ENCODE measurements around the gene FILIP1L. TPM values are rescaled to one million over a fixed set of nuclear protein-coding genes. Genes with fewer than 3 reads are reported as not detected.
A peak's percentile ranks its signal among the peaks of the same experiment; 100 is the strongest.

Gene FILIP1L
- total and polyA plus RNA-seq, 2 of the 13 experiments (the other 11 are each of a cell fraction or from before 2014, with no cell fraction given), result 8.1 to 187 TPM

- TF ChIP-seq PLSCR1 (CRISPR knock-in tag; IDR thresholded peaks at IDR 0.05; ENCODE audit: borderline replicate concordance) (no peak), PHF20 (CRISPR knock-in tag; IDR thresholded peaks at IDR 0.05) (no peak), HOMEZ (CRISPR knock-in tag; IDR thresholded peaks at IDR 0.05; ENCODE audit: low read depth) (peak; percentile 38; the same call in 1 of the 2 replicates), ATF7-NPFF (CRISPR knock-in tag; IDR thresholded peaks at IDR 0.05; ENCODE audit: low read depth) (no peak), ARID5B (CRISPR knock-in tag; IDR thresholded peaks at IDR 0.05) (peak; percentile 31; the same call in 1 of the 2 replicates), NR2F2 (IDR thresholded peaks at IDR 0.05; ENCODE audit: borderline replicate concordance, low read depth) (no peak), FOXO4 (CRISPR knock-in tag; conservative IDR thresholded peaks at IDR 0.05) (no peak), HOXA3 (CRISPR knock-in tag; IDR thresholded peaks at IDR 0.05) (no peak), ZIK1 (CRISPR knock-in tag; IDR thresholded peaks at IDR 0.05; ENCODE audit: borderline replicate concordance, low read depth) (no peak), XRCC5 (optimal IDR thresholded peaks at IDR 0.05; ENCODE audit: low read length) (no peak), PPARG (CRISPR knock-in tag; conservative IDR thresholded peaks at IDR 0.05) (peak; percentile 32; the same call in 1 of the 2 replicates), ZNF704 (CRISPR knock-in tag; IDR thresholded peaks at IDR 0.05; ENCODE audit: borderline replicate concordance) (no peak), ZNF781 (CRISPR knock-in tag; IDR thresholded peaks at IDR 0.05; ENCODE audit: borderline replicate concordance, not compliant biosample characterization) (no peak), ZMYM4 (CRISPR knock-in tag; IDR thresholded peaks at IDR 0.05) (0 out of 2 replicates have a peak, but pooled peaks have one; percentile 16), KDM6A (CRISPR knock-in tag; IDR thresholded peaks at IDR 0.05; ENCODE audit: low read depth) (no peak), ZNF160 (CRISPR knock-in tag; IDR thresholded peaks at IDR 0.05) (no peak), ATRX (CRISPR knock-in tag; IDR thresholded peaks at IDR 0.05; ENCODE audit: borderline replicate concordance) (no peak)
These were observed 56.4 kb downstream of the FILIP1L start (continued) for GRCh38 chr3:100057716-100058575.

Data from HepG2 (cell line).